Hindlimb muscle (tissue), 1 donor: ENCODE data around the gene PEPD. TPM values are rescaled to one million over a fixed set of nuclear protein-coding genes. Genes with fewer than 3 reads are reported as not detected.
A peak's percentile ranks its signal among the peaks of the same experiment; 100 is the strongest.

ENCODE experiments used
- DNase-seq: peaks from one replicate; pipeline ENCODE4 v3.0.0-alpha.2; 2013
- polyA plus RNA-seq: library from polyadenylated mRNA; unstranded; fragments of 120-200 nt; gene quantifications from one replicate; pipeline ENCODE4 v1.2.1, GENCODE V29; 2013; ENCODE audit not compliant: insufficient read length

PEPD gene
- polyA plus RNA-seq, 1 donor: 43.4 TPM

DNA sequence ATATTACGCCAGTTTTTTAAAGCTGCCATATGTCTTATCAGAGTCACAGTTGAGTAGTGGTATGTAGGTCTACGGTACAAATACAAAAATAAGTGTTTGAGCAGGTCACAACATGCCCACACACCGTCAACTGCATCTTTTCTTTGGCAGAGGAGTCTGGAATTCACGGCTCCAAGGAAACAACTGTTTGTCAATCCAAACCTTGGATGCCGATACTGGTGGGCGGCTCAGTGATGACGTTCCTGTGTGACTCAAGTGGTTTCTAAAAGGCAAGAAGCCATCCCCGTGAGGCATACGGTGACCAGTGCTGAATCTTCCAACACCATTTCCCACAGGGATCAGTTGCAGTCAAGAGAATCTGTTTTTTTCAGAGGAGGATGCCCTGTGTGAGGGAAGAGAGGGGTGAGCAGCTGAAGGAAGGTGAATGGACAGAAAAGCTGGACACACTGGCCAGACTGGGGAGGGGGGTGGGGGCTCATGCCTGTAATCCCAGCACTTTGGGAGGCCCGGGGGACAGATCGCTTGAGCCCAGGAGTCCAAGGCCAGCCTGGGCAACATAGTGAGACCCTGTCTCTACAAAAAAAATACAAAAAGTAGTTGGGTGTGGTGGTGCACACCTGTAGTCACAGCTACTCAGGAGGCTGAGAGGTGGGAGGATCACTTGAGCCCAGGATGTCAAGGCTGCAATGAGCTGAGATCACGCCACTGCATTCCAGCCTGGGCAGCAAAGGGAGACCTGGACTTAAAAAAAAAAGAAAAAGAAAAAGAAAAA, 170.9 kb downstream of the PEPD start:
- DNase-seq: no peak

DNA sequence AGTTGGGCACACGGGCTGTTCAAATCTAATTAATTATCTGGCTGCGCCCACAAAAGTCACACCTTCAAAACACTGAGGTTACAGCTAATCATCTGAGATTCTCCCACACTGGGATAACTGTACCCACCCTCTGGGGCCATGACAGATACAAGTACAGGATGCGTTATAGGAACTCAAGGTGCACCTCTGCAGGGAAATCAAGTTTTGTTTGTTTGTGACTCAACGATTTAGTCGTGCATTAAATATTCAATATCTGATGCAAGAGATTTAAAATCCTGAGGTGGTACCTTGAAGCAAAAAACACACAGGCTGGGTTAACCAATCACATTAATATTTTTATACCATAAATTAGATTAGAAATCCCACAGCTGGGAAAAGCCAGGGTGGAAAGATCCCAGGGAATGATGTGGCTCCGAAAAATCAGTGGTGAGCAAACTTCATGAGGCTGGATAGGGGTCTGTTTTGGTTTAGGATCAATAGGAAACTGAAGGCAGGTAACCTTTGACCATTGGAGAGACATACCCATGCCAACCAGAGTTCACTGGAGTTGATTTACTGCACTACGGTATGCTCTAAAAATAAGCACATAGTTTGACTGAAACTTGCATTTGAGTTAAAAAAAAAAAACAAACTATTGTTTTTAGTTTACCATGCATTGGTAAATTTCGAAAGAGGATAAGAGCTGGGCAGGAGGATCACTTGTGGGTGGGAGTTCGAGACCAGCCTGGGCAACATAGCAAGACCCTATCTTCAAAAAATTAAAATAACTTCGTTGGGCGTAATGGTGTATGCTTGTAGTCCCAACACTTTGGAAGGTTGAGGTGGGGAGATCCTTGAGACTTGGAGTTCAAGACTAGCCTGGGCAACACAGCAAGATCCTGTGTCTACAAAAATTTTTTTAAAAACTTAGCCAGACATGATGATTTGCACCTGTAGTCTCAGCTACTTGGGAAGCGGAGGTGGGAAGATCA, 172.0 kb downstream of the PEPD start:
- DNase-seq: no peak

DNA sequence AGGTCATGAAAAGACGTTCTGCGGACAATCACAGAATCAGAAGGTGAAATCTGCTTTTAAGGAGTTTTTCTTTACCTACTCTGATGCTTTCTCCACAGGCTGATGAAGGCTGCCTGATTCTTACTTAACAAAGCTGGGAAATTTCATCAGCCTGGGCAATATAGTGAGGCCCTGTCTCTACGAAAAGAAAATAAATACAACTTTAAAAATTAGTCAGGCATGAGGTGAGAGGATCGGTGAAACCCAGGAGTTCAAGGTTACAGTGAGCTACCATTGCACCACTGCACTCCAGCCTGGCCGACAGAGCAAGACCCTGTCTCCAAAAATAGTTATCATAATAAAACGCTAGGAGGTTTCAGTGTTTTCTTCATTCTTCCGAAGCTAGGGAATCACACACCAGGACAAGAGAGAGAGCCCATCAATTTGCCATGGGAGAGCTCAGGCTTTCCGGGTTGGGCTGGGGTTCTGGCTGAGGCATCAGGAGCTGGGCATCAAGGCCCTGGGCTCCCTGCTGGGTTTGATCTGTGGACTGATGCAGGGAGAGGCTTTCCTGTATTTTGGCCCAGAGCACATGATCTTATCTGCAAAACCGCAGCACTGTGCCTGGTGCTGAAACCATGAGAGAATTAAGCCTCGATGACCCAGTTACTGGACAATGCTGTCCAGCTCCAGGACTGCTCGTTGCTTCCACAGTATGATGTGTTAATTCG, 173.1 kb downstream of the PEPD start:
- DNase-seq: no peak

DNA sequence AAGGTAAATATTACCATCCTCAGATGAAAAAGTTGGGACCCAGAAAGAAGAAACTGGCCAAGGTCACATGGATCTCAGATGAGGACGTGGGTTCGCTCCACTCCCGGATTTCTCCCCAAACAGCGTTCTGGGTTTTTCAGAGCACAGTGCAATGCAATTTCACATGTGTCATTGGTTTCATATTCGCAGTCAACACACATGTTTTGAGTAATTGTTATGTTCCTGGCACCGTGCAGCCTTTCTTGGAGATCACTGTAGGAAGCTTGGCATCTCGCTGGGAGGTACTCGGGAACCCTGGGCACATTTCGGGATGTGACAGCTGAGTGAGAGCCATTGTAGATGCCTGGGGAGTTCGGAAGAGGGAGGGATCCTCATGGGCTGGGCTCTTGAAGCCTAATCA, 174.3 kb downstream of the PEPD start:
- DNase-seq: no peak

DNA sequence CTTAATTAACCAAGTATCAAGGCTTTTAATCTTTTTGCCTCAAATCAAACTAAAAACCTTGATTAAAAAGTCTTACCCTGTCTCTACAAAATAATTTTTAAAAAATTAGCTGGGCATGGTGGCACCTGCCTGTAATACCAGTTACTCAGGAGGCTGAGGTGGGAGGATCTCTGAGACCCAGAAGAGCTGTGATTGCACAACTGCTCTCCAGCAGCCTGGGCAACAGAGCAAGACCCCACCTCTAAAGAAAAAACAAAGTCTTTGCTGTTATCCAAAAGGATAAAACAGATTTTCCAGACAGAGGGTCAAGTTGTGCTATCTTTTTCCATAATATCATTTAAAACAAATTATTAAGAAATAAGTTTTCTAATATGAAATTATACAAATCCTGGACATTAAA, 174.9 kb downstream of the PEPD start:
- DNase-seq: no peak

DNA sequence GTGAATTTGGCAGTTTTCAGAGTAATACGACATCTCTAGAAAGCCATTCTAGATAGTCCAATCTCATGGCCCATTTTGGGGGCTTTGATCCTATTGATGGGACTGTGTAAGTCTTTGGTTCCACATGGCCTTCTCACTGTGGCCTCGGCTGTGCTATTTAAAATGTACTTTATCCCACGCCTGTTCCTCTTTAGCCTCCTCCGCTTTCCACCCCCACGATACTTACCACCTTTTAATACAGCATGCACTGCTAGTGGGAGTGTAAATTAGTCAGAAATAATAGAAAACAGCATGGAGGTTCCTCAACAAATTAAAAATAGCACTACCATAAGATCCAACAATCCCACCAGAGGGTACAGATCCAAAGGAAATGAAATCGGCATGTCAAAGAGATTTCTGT, 176.4 kb downstream of the PEPD start:
- no peak for DNase-seq

DNA sequence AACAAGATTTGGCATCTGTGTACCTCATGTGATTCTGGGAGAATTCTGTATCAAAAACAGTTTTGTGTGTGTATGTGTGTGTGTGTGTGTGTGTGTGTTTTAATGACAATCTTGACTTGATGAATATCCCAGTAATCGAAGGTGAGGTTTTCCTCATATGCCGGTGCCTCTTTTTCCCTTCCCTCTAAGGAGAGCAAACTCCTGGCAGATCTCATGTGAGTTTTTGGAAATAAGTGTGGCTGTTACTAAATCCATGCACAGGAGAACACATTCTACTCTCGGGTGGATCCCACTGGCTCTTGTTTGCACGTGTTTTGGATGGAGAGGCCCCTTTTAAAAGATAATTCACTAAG, 177.0 kb downstream of the PEPD start:
- DNase-seq: peak; percentile 56

DNA sequence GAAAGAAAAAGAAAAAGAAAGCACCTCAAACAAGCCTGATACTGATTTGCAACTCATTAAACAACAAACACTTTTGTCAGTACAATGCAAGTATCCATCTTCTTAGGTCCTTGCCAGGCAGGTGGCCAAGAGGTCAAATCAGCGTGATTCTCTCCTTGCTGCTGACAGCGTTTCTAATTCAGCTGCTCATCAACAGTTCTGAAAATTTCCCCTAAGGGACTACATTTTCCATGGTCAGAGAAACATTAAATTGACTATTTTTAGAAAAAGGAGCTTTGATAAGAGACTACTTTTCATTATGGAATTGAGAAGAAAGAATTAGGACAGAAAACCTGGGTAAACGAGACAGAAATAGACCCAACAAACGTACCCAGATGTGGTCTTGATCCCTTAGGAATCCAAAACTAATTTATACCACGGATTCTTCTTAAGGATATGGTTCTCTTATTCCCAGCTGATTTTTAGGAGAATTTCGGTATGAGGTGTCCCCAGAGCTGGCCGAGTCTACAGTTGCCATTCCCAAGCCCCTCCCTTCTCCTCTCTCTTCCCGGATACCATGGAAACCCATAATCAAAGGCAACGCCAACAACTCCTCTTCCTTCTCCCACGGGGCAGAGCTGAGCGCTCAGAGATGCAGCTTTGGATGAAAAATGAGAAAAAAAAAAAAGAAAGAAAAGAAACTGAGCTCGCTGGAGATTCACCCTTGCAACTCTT, 177.6 kb downstream of the PEPD start:
- peak; percentile 75 for DNase-seq

DNA sequence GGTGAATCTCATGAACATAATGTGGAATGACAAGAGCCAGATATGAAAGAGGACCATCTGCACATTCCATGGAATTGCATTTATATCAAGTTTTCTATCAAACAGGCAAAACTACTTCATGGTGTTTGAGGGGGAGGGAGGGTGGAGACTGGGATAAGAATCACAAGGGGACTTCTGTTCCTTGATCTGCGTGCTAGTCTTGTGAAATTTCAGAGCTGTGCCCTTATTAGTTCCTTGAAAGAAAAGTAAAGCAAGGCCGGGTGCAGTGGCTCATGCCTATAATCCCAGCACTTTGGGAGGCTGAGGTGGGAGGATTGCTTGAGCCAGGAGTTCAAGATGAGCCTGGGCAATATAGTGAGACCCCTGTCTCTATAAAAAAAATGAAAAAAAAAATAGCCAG, 178.3 kb downstream of the PEPD start:
- no peak for DNase-seq

DNA sequence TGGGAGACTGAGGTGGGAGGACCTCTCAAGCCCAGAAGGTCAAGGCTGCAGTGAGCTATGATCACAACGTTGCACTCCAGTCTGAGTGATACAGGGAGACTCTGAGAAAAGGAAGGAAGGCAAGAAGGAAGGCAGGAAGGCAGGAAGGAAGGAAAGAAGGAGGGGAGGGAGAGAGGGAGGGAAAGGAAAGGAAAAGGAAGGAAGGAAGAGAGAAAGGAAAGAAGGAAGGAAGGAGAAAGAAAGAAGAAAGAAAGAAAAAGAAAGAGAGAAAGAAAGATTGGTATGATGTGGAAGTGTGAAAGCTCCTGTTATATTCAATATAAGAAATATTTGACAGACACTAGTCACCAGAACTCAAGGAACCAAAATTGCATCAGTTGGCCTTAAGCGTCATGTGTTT, 180.6 kb downstream of the PEPD start:
- no peak for DNase-seq

DNA sequence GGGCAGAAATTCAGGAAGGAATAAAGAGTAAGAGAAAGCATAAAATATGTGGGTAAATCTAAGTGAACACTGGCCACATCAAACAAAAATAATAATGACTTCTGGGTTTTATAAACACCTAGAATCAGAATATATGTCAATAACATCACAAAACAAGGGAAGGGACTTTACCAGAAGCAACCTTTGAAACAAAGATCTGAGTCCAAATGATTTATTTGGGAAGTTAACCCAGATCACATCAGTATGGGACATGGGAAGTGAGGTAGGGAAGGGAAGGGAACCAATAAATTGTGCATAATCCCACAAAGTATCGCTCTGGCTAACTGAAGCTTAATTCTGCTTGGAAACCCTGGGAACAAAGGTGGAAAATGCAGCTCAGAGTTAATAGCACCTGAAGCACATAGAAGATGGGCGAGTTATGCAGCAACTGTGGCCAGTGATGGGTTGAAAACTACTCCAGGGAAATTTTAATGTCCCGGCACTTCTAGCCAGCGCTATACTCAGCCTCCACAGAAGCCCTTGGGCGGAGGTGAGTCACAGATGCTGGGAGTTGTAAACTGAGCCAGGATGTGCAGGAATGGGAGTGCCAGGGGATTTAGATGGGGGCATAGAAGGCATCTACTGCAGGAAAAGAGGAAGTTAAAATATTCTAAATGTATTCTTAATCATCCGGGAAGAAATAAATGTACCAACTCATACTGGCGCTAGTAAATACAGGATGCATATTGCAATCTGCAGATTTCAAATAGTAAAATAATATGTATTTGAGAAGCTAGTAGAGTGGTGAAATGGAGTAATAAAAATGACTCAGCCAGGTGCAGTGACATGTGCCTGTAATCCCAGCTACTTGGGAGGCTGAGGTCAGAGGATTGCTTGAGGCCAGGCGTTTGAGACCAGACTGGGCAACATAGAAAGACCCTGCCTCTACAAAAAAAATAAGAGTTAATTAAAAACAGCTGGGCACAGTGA, 182.3 kb downstream of the PEPD start:
- no peak for DNase-seq

Other genes starting within 250 kb of the PEPD start
- 10.9 TPM for gene CEBPA, start 219.3 kb downstream of the PEPD start, polyA plus RNA-seq
- 16.9 TPM for gene CEBPG, start 148.1 kb downstream of the PEPD start, polyA plus RNA-seq
- gene CHST8, start 100.2 kb upstream of the PEPD start, polyA plus RNA-seq: 0.52 TPM